T-cell (primary cell): ENCODE results near the gene CCT3. TPM values are rescaled to one million over a fixed set of nuclear protein-coding genes. Genes with fewer than 3 reads are reported as not detected.
A peak's percentile ranks its signal among the peaks of the same experiment; 100 is the strongest.
"Not testable (repeated sequence)": the region's sequence is repeated elsewhere in the genome, so short reads cannot be mapped to it uniquely, and the experiment has no call there.

Experiments used
- ATAC-seq, 4 experiments: fragments of 200-7000 bp in 3 of 4; fragments of 150-1000 bp in 1 of 4; cut with Tn5 transposase; replicated peaks in 1 of 4; 1 replicate in 3 of 4; 2 replicates in 1 of 4; pipeline ENCODE4 v1.10.0; 2021; ENCODE audit warnings: moderate library complexity in 3 of 4, mild to moderate bottlenecking in 2 of 4, moderate number of reproducible peaks in 1 of 4
- CTCF ChIA-PET, 2 donors: fragments of 300-600 bp; sonication (Branson Sonifier 250); formaldehyde crosslinking; loops; one replicate each; lab custom pipeline; 2022; ENCODE audit warnings: antibody characterized with exemption in 2 of 2; lab: Charles Lee
- POLR2A ChIA-PET, 2 donors: fragments of 300-600 bp; sonication (Branson Sonifier 250); formaldehyde crosslinking; loops; one replicate each; lab custom pipeline; 2022; ENCODE audit warnings: antibody characterized with exemption in 2 of 2; lab: Charles Lee
- DNase-seq, 35 experiments: peaks; one replicate each; pipeline versions ENCODE4 v3.0.0 to v3.0.0-alpha.2; 2013 to 2023
- H3K27ac ChIP-seq: one replicate; pipeline ENCODE4 v1.5.1; 2013; ENCODE audit warnings: low read length
- H3K27me3 ChIP-seq, 2 experiments: replicated peaks in 1 of 2; 1 replicate in 1 of 2; 2 replicates in 1 of 2; pipeline versions ENCODE4 v1.6.1 to v1.7.0; 2013; ENCODE audit warnings: low read length in 1 of 2, mixed read lengths in 1 of 2; ENCODE audit not compliant: control insufficient read depth in 2 of 2, insufficient read depth in 2 of 2; ENCODE audit errors: extremely low read depth in 1 of 2
- H3K36me3 ChIP-seq, 2 donors: 1 replicate in 1 of 2; 2 replicates in 1 of 2; pipeline versions ENCODE4 v1.6.1 to v1.7.0; 2013; ENCODE audit warnings: low read length in 1 of 2; ENCODE audit not compliant: control insufficient read depth in 2 of 2, insufficient read depth in 1 of 2; ENCODE audit errors: extremely low read depth in 1 of 2
- H3K4me1 ChIP-seq, 2 experiments: 1 replicate in 1 of 2; 2 replicates in 1 of 2; pipeline versions ENCODE4 v1.6.1 to v1.7.0; 2013; ENCODE audit warnings: low read length in 2 of 2, mixed read lengths in 1 of 2; ENCODE audit not compliant: insufficient read depth in 2 of 2, control insufficient read depth in 1 of 2; ENCODE audit errors: extremely low read depth in 1 of 2
- H3K4me3 ChIP-seq, 2 donors: 1 replicate in 1 of 2; 2 replicates in 1 of 2; pipeline versions ENCODE4 v1.5.1 to v1.7.0; 2013; ENCODE audit warnings: mild to moderate bottlenecking in 2 of 2, low read length in 1 of 2, moderate library complexity in 1 of 2; ENCODE audit not compliant: control insufficient read depth in 1 of 2; ENCODE audit errors: extremely low read depth in 1 of 2
- H3K9me3 ChIP-seq: 2 replicates; pipeline ENCODE4 v1.7.0; 2013
- H3K27ac Mint-ChIP-seq, 2 donors: one replicate each; pipeline ENCODE4 v1.8.0; 2020 to 2021; ENCODE audit warnings: mild to moderate bottlenecking in 2 of 2, mixed read lengths in 2 of 2
- H3K27me3 Mint-ChIP-seq, 2 donors: one replicate each; pipeline ENCODE4 v1.8.0; 2021 to 2022; ENCODE audit warnings: mixed read lengths in 2 of 2
- H3K36me3 Mint-ChIP-seq: one replicate; pipeline ENCODE4 v1.8.0; 2021; ENCODE audit warnings: mixed read lengths
- H3K4me1 Mint-ChIP-seq, 3 donors: one replicate each; pipeline ENCODE4 v1.8.0; 2020 to 2022; ENCODE audit warnings: mixed read lengths in 3 of 3, mild to moderate bottlenecking in 1 of 3
- H3K4me3 Mint-ChIP-seq, 3 donors: one replicate each; pipeline ENCODE4 v1.8.0; 2020 to 2022; ENCODE audit warnings: mild to moderate bottlenecking in 3 of 3, mixed read lengths in 3 of 3, moderate library complexity in 3 of 3
- H3K9me3 Mint-ChIP-seq, 3 donors: one replicate each; pipeline ENCODE4 v1.8.0; 2020 to 2022; ENCODE audit warnings: mixed read lengths in 3 of 3
- WGBS: methylation state at CpG from one replicate; pipeline ENCODE4 v1.1.5; 2013; ENCODE audit warnings: missing lambda C conversion rate; ENCODE audit not compliant: insufficient coverage; 5-methylcytosine and 5-hydroxymethylcytosine counted together
- total RNA-seq, 35 experiments: library from RNA in 6 of 35; stranded (reverse) in 6 of 35; fragments of 120-200 nt in 1 of 35; gene quantifications; one replicate each; pipeline versions ENCODE4 v1.2.1 to v1.2.4 and lab custom pipeline; 2013 to 2026

Gene CCT3
- total RNA-seq, 5 donors from 2014 or later (not counting 1 experiment from before 2014, with no cell fraction given), result 87.2 to 138 (median 124) TPM

DNA sequence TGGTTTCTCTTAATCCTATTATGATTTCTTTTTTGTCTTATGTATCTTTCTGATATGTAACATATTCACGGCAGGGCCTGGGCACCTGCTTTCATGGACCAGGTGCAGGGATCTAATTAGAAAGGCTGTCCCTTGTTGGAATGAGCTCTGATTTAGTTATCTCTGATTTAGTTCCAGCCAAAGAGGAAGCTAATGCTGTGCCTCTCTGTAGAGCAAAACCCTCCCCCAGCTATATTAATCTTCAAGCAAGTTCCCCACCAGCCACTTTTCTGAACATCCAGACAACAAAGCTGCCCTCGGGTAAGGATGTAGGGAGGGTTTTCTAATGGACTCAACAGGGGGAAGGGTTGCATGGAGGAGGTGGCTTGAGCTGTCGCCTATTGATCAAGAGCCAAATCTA lies 6.3 kb upstream of the CCT3 start:
- Mint-ChIP-seq H3K4me1 (no peaks in the 10 kb centered on the region), H3K36me3 (no peaks in the 10 kb centered on the region), H3K27ac (no peak overlapping the region), H3K27me3 (peaks cover 11 to 17% of the 10 kb centered on the region in 2 donors), H3K9me3 (no peaks in the 10 kb centered on the region), H3K4me3 (no peak overlapping the region)
- DNase-seq, result no peak
- H3K9me3 ChIP-seq, result no peaks in the 10 kb centered on the region
- no peak overlapping the region for H3K27ac ChIP-seq
- WGBS, result no CpG with 5 or more reads among the region's 3 CpGs
- no peaks in the 10 kb centered on the region for H3K4me1 ChIP-seq
- H3K27me3 ChIP-seq, result no peaks in the 10 kb centered on the region
- H3K4me3 ChIP-seq, result no peak overlapping the region
- no peaks in the 10 kb centered on the region for H3K36me3 ChIP-seq
- POLR2A ChIA-PET, result no interaction called here
- CTCF ChIA-PET, result interaction anchor here (0.5 to 1.5 kb wide), 5 partner anchors 11 to 840 kb away, joined by 3 to 4 read pairs (median 3); no protein-coding TSS in a partner anchor
- no peak for ATAC-seq

DNA sequence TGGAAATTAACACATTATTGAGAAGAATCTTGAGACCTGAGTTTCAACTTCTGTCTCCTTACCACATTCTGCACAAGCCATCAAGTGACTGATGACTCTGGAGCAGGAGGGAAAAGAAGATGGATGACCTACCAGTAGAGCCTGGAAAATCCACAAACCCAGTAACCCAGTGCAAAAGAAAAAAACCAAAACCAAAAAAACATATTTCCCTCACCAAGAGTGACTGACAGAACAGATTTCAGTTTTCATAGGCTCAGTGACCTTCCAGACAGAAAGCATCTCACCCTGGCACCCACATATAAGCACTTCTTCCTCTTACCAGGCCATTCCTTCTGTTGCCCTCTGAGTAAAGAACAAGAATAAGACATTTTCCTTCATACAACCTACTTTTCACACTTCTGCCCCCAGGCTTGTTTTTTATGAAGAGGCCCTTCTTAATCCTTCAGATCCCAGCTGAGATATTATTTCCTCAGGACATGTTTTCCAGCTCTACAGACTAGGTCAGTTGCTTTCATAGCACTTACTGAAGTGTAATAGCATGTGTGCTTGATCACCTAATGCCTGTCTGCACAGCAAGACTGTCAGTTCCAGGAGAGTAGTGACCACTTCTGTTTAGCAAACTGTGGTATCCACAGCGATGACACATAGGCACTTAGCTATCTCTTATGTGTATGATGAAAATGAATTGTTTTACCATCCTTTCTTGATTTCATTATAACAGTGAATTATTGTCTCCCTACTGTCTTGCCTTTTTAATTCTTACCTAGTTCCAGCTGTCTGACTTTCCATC lies 4.3 kb upstream of the CCT3 start:
- no peak overlapping the region for H3K27ac Mint-ChIP-seq
- no CpG with 5 or more reads among the region's 1 CpG for WGBS
- CTCF ChIA-PET, result interaction anchor here in 1 of 2 donors (0.9 kb wide), 1 partner anchor 104 kb away, joined by 3 read pairs; no protein-coding TSS in a partner anchor

DNA sequence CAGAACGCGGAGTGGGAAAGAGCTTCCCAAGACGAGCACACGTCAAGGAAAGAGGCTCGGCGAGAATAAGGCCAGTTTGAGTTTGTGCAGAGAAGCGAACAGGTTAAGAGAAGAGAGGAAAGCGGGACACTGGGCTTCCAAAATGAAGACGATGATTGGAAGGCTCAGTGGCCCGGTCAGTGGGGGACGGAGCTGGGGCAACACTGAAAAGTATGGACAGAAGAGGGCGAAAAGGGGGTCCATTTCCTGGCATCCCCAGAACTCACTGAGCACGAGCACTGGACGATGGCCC lies 258 bp downstream of the CCT3 start:
- Histone ChIP-seq H3K36me3 (peaks cover 0 to 35% of the 10 kb centered on the region in 2 donors), H3K27ac (peak overlapping the region; percentile 44), H3K4me1 (peaks cover 14 to 17% of the 10 kb centered on the region in 2 experiments), H3K27me3 (no peaks in the 10 kb centered on the region), H3K9me3 (no peaks in the 10 kb centered on the region), H3K4me3 (peak overlapping the region; percentile 90 to 97)
- ATAC-seq (no peak), DNase-seq (peak in 3 of 35 experiments; percentile 0 to 10 (median 6))
- peaks cover 15% of the 10 kb centered on the region for H3K36me3 Mint-ChIP-seq
- H3K4me1 Mint-ChIP-seq, result peaks cover 38 to 41% (median 40%) of the 10 kb centered on the region in 3 donors
- CTCF ChIA-PET, result interaction anchor here in 1 of 2 donors (0.7 to 0.8 kb wide), 2 partner anchors 48 to 56 kb away, joined by 3 to 4 read pairs; no protein-coding TSS in a partner anchor
- H3K27me3 Mint-ChIP-seq, result no peaks in the 10 kb centered on the region
- H3K4me3 Mint-ChIP-seq, result peak overlapping the region; percentile 95 to 97 (median 97)
- WGBS, result 0% methylated on average over 9 of the region's 14 CpGs
- peak overlapping the region; percentile 97 to 100 for H3K27ac Mint-ChIP-seq
- POLR2A ChIA-PET, result interaction anchor here in 1 of 2 donors (0.6 kb wide), 1 partner anchor 376 kb away, joined by 3 read pairs; no protein-coding TSS in a partner anchor
- no peaks in the 10 kb centered on the region for H3K9me3 Mint-ChIP-seq

More for the DNA sequence above, 4.3 kb upstream of the CCT3 start:
- no peaks in the 10 kb centered on the region for H3K9me3 ChIP-seq
- Mint-ChIP-seq H3K27me3 (peaks cover 11 to 16% of the 10 kb centered on the region in 2 donors), H3K9me3 (no peaks in the 10 kb centered on the region), H3K4me3 (no peak overlapping the region), H3K4me1 (peaks cover 7 to 15% (median 9%) of the 10 kb centered on the region in 3 donors), H3K36me3 (no peaks in the 10 kb centered on the region)
- no peaks in the 10 kb centered on the region for H3K27me3 ChIP-seq
- ATAC-seq, result no peak
- no peaks in the 10 kb centered on the region for H3K36me3 ChIP-seq
- DNase-seq, result no peak
- POLR2A ChIA-PET, result no interaction called here
- no peak overlapping the region for H3K27ac ChIP-seq
- H3K4me1 ChIP-seq, result peaks cover 0 to 4% of the 10 kb centered on the region in 2 experiments
- H3K4me3 ChIP-seq, result no peak overlapping the region

DNA sequence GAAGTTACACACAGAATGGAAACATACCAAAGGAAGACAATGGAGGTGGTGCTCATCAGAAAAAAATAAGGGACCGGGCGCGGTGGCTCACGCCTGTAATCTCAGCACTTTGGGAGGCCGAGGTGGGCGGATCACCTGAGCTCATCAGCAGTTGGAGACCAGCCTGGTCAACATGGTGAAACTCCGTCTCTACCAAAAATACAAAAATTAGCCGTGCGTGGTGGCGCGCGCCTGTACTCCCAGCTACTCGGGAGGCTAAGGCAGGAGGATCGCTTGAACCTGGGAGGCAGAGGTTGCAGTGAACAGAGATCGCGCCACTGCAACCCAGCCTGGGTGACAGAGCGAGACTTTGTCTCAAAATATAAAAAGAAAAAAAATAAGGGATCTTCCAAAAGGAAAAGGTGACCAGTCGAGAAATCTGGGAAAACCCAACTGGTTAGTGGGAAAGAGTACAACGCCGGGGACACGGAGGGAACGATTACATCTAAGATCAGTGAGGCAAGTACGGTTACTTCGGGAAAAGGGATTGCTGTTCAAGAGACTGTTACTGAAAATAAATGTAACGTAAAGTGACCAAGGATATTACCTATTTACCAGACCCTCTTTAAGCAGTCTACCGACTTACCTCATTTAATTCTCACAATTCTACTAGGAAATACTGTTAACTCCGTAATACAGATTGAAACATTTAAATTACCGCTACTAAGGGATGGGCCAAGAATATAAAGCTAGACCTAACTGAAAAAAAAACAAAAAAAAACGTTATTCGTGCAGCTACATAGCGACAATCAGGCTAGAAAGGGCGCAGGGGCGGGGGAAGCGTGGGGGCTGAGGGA lies 822 bp downstream of the CCT3 start:
- Mint-ChIP-seq H3K27me3 (no peaks in the 10 kb centered on the region), H3K36me3 (peaks cover 15% of the 10 kb centered on the region), H3K4me1 (peaks cover 38 to 41% (median 40%) of the 10 kb centered on the region in 3 donors), H3K9me3 (no peaks in the 10 kb centered on the region), H3K27ac (peak overlapping the region; percentile 97 to 100), H3K4me3 (peak overlapping the region; percentile 95 to 97 (median 97))
- Histone ChIP-seq H3K27ac (peak overlapping the region; percentile 44), H3K4me3 (peak overlapping the region; percentile 90 to 97), H3K9me3 (no peaks in the 10 kb centered on the region), H3K36me3 (peaks cover 0 to 40% of the 10 kb centered on the region in 2 donors), H3K27me3 (no peaks in the 10 kb centered on the region), H3K4me1 (peaks cover 14 to 17% of the 10 kb centered on the region in 2 experiments)
- ChIA-PET POLR2A (interaction anchor here in 1 of 2 donors (0.6 kb wide), 1 partner anchor 375 kb away, joined by 3 read pairs; no protein-coding TSS in a partner anchor), CTCF (interaction anchor here in 1 of 2 donors (0.7 to 0.8 kb wide), 2 partner anchors 49 to 55 kb away, joined by 3 to 4 read pairs; no protein-coding TSS in a partner anchor)
- no peak for DNase-seq
- no peak for ATAC-seq
- 19% methylated on average over 16 of the region's 34 CpGs for WGBS

DNA sequence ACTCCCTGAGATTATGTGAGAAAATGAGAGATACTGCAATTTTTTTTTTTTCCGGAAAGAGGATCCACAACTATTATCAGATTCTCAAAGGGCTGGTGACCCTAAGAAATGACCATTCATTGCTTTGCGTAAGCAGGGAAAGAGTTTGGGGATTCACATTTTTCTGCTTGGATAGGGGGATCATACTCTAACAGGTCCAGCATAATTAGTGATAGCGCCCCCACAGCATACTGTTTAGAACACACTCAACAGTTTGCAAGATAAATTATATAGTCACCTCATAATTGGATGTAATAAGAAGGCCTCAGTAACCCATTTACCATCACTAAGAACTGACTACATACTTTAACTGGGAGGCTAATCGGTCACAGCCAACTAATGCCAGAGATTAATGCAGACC lies 1.9 kb downstream of the CCT3 start:
- Histone ChIP-seq H3K4me1 (peaks cover 14 to 17% of the 10 kb centered on the region in 2 experiments), H3K36me3 (peaks cover 0 to 50% of the 10 kb centered on the region in 2 donors), H3K4me3 (no peak overlapping the region), H3K27ac (no peak overlapping the region), H3K9me3 (no peaks in the 10 kb centered on the region), H3K27me3 (no peaks in the 10 kb centered on the region)
- H3K27ac Mint-ChIP-seq, result no peak overlapping the region
- DNase-seq, result peak in 1 of 35 experiments; percentile 17
- H3K4me3 Mint-ChIP-seq, result peak overlapping the region; percentile 95 to 97 (median 97)
- ChIA-PET POLR2A (no interaction called here), CTCF (no interaction called here)
- no peaks in the 10 kb centered on the region for H3K9me3 Mint-ChIP-seq
- H3K27me3 Mint-ChIP-seq, result no peaks in the 10 kb centered on the region
- WGBS, result 100% methylated on average over 1 of the region's 4 CpGs
- no peak for ATAC-seq
- H3K4me1 Mint-ChIP-seq, result peaks cover 38 to 41% (median 40%) of the 10 kb centered on the region in 3 donors
- H3K36me3 Mint-ChIP-seq, result peaks cover 15% of the 10 kb centered on the region

DNA sequence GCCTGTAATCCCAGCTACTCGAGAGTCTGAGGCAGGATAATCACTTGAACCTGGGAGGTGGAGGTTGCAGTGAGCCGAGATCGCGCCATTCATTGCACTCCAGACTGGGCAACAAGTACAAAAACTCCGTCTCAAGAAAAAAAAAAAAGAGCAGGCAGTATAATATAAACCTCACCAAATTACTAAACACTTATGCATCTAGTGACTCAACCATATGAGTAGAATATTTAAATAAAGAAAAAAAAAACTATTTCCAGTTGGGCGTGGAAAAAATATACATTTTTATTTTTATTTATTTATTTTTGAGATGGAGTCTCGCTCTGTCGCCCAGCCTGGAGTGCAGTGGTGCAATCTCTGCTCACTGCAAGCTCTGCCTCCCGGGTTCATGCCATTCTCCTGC lies 14.9 kb downstream of the CCT3 start:
- H3K4me1 ChIP-seq, H3K9me3 ChIP-seq, H3K27me3 Mint-ChIP-seq, H3K4me3 ChIP-seq, H3K27ac ChIP-seq, H3K27me3 ChIP-seq, H3K4me3 Mint-ChIP-seq, ATAC-seq, POLR2A ChIA-PET, CTCF ChIA-PET, DNase-seq, H3K4me1 Mint-ChIP-seq, H3K27ac Mint-ChIP-seq, H3K9me3 Mint-ChIP-seq: not testable (repeated sequence)
- H3K36me3 Mint-ChIP-seq, result peaks cover 27% of the 10 kb centered on the region
- H3K36me3 ChIP-seq, result peaks cover 11 to 64% of the 10 kb centered on the region in 2 donors
- no CpG with 5 or more reads among the region's 9 CpGs for WGBS
